H1 (cell line): Measurements from ENCODE around the gene NFIA. TPM values are rescaled to one million over a fixed set of nuclear protein-coding genes. Genes with fewer than 3 reads are reported as not detected.
"Not testable (repeated sequence)": the region's sequence is repeated elsewhere in the genome, so short reads cannot be mapped to it uniquely, and the experiment has no call there.

Experiments used
- CTCF ChIA-PET: fragments of 300-600 bp; sonication (Branson Sonifier 250); formaldehyde crosslinking; loops from one replicate; lab custom pipeline; 2021; ENCODE audit not compliant: partially characterized antibody; lab: Charles Lee
- POLR2A ChIA-PET: fragments of 300-600 bp; sonication (Branson Sonifier 250); formaldehyde crosslinking; loops from one replicate; lab custom pipeline; 2021; ENCODE audit warnings: inconsistent platforms; ENCODE audit not compliant: partially characterized antibody; lab: Charles Lee
- DNase-seq, 2 experiments: peaks; one replicate each; pipeline versions ENCODE4 v3.0.0 to v3.0.0-alpha.2; 2010 to 2022; ENCODE audit warnings: low spot score in 2 of 2, low read depth in 1 of 2, mixed read lengths in 1 of 2
- FAIRE-seq: peaks from 2 replicates; lab custom pipeline; 2011; peaks lifted over from hg19 to GRCh38; lab: Jason Lieb, UNC
- H2AFZ ChIP-seq: 2 replicates; pipeline ENCODE4 v1.8.1; 2012; ENCODE audit warnings: low read length, inconsistent platforms
- H2AK5ac ChIP-seq: 2 replicates; pipeline ENCODE4 v1.6.1; 2013; ENCODE audit warnings: low read depth, low read length
- H2BK120ac ChIP-seq: replicated peaks from 2 replicates; pipeline ENCODE3; 2013; ENCODE audit warnings: low read depth, low read length, inconsistent platforms
- H2BK12ac ChIP-seq: 2 replicates; pipeline ENCODE4 v1.6.1; 2013; ENCODE audit warnings: low read depth, low read length
- H2BK15ac ChIP-seq: 2 replicates; pipeline ENCODE4 v1.6.1; 2013; ENCODE audit warnings: low read length
- H2BK20ac ChIP-seq: 2 replicates; pipeline ENCODE4 v1.6.1; 2013; ENCODE audit warnings: low read length
- H2BK5ac ChIP-seq: 2 replicates; pipeline ENCODE4 v1.6.1; 2013; ENCODE audit warnings: low read depth, low read length
- H3K14ac ChIP-seq: 2 replicates; pipeline ENCODE4 v1.6.1; 2013; ENCODE audit warnings: inconsistent platforms; ENCODE audit not compliant: insufficient read length
- H3K18ac ChIP-seq: 2 replicates; pipeline ENCODE4 v1.6.1; 2013; ENCODE audit warnings: low read length; ENCODE audit errors: extremely low read depth
- H3K23ac ChIP-seq: 2 replicates; pipeline ENCODE4 v1.6.1; 2013; ENCODE audit warnings: inconsistent platforms; ENCODE audit not compliant: insufficient read length
- H3K23me2 ChIP-seq: 2 replicates; pipeline ENCODE4 v1.6.1; 2013; ENCODE audit warnings: low read depth, low read length
- H3K27ac ChIP-seq: 2 replicates; pipeline ENCODE4 v1.6.1; 2011; ENCODE audit warnings: low read depth, low read length, inconsistent platforms
- H3K27me3 ChIP-seq, 4 experiments: replicated peaks in 1 of 4; 1 replicate in 1 of 4; 2 replicates in 3 of 4; pipeline versions ENCODE4 v1.6.1 to v1.8.1; 2011 to 2013; ENCODE audit warnings: low read length in 3 of 4, mild to moderate bottlenecking in 3 of 4, inconsistent platforms in 2 of 4, mixed read lengths in 2 of 4, moderate library complexity in 1 of 4; ENCODE audit not compliant: control insufficient read depth in 3 of 4, insufficient read depth in 3 of 4; ENCODE audit errors: extremely low read depth in 1 of 4
- H3K36me3 ChIP-seq, 4 experiments: 2 replicates each; pipeline versions ENCODE4 v1.6.1 to v1.8.1; 2011 to 2013; ENCODE audit warnings: mild to moderate bottlenecking in 4 of 4, low read length in 3 of 4, moderate library complexity in 2 of 4, control low read depth in 1 of 4, inconsistent platforms in 1 of 4; ENCODE audit not compliant: insufficient read depth in 4 of 4, control insufficient read depth in 2 of 4
- H3K4ac ChIP-seq: replicated peaks from 2 replicates; pipeline ENCODE3; 2013; ENCODE audit warnings: low read length, low read depth, mixed read lengths, inconsistent platforms; ENCODE audit not compliant: insufficient read length
- H3K4me1 ChIP-seq, 4 experiments: replicated peaks in 1 of 4; 1 replicate in 1 of 4; 2 replicates in 3 of 4; pipeline versions ENCODE4 v1.6.1 to v1.8.1; 2011 to 2013; ENCODE audit warnings: low read length in 3 of 4, inconsistent platforms in 2 of 4, mixed read lengths in 1 of 4; ENCODE audit not compliant: insufficient read depth in 4 of 4, control insufficient read depth in 3 of 4
- H3K4me2 ChIP-seq, 2 experiments: 2 replicates each; pipeline versions ENCODE4 v1.6.1 to v1.8.1; 2011 to 2013; ENCODE audit warnings: low read depth in 2 of 2, low read length in 2 of 2, control low read depth in 1 of 2, inconsistent platforms in 1 of 2, mild to moderate bottlenecking in 1 of 2; ENCODE audit not compliant: insufficient read depth in 1 of 2
- H3K4me3 ChIP-seq, 4 experiments: fragments of 200-600, 300-600 bp in 1 of 4; sonication (generic), shearing (Covaris generic), sonication (Bioruptor Twin) in 1 of 4; 2 replicates each; pipeline versions ENCODE4 v1.5.1 to v1.8.1; 2011 to 2016; ENCODE audit warnings: low read length in 4 of 4, low read depth in 3 of 4, control low read depth in 2 of 4, inconsistent platforms in 2 of 4, mild to moderate bottlenecking in 2 of 4, mixed read lengths in 1 of 4, moderate library complexity in 1 of 4; ENCODE audit not compliant: insufficient read depth in 2 of 4; ENCODE audit errors: extremely low read depth in 1 of 4
- H3K56ac ChIP-seq: replicated peaks from 2 replicates; pipeline ENCODE3; 2013; ENCODE audit warnings: low read depth, mild to moderate bottlenecking, mixed read lengths, low read length, inconsistent platforms; ENCODE audit not compliant: insufficient read length
- H3K79me1 ChIP-seq: 2 replicates; pipeline ENCODE4 v1.6.1; 2013; ENCODE audit warnings: low read depth, low read length, control low read depth
- H3K79me2 ChIP-seq, 2 experiments: 2 replicates each; pipeline versions ENCODE4 v1.6.1 to v1.8.1; 2012 to 2013; ENCODE audit warnings: low read length in 2 of 2, mild to moderate bottlenecking in 2 of 2, inconsistent platforms in 1 of 2; ENCODE audit not compliant: insufficient read depth in 2 of 2, control insufficient read depth in 1 of 2
- H3K9ac ChIP-seq, 4 experiments: replicated peaks in 1 of 4; 1 replicate in 1 of 4; 2 replicates in 3 of 4; pipeline versions ENCODE4 v1.6.1 to v1.8.1; 2011 to 2013; ENCODE audit warnings: low read depth in 3 of 4, low read length in 3 of 4, control low read depth in 2 of 4, mild to moderate bottlenecking in 2 of 4, moderate library complexity in 2 of 4, inconsistent platforms in 1 of 4; ENCODE audit errors: extremely low read depth in 1 of 4
- H3K9me3 ChIP-seq, 2 experiments: 2 replicates each; pipeline versions ENCODE4 v1.6.1 to v1.8.1; 2012 to 2013; ENCODE audit warnings: mild to moderate bottlenecking in 2 of 2, moderate library complexity in 2 of 2, control low read depth in 1 of 2, inconsistent platforms in 1 of 2, low read depth in 1 of 2, low read length in 1 of 2, mixed read lengths in 1 of 2; ENCODE audit not compliant: insufficient read depth in 2 of 2
- H4K20me1 ChIP-seq, 2 experiments: replicated peaks in 1 of 2; 2 replicates each; pipeline versions ENCODE3 to v1.8.1; 2011 to 2013; ENCODE audit warnings: inconsistent platforms in 2 of 2, low read length in 2 of 2, mild to moderate bottlenecking in 1 of 2; ENCODE audit not compliant: insufficient read depth in 2 of 2, control insufficient read depth in 1 of 2
- H4K5ac ChIP-seq: 2 replicates; pipeline ENCODE4 v1.6.1; 2013; ENCODE audit warnings: low read length, low read depth, mixed read lengths, inconsistent platforms; ENCODE audit not compliant: insufficient read length
- H4K8ac ChIP-seq: 2 replicates; pipeline ENCODE4 v1.8.0; 2013; ENCODE audit warnings: mild to moderate bottlenecking, moderate library complexity, low read length, inconsistent platforms; ENCODE audit not compliant: insufficient read depth; ENCODE audit errors: extremely low read depth
- H4K91ac ChIP-seq: replicated peaks from 2 replicates; pipeline ENCODE3; 2013; ENCODE audit warnings: low read length, mixed read lengths, inconsistent platforms; ENCODE audit not compliant: insufficient read length
- BCL11A ChIP-seq, 2 experiments: IDR thresholded peaks; one replicate each; pipeline ENCODE4 v1.6.1; 2011; ENCODE audit warnings: low read depth in 2 of 2, low read length in 2 of 2, mild to moderate bottlenecking in 2 of 2
- NANOG ChIP-seq: IDR thresholded peaks from 2 replicates; pipeline ENCODE4 v1.6.1; 2011; ENCODE audit warnings: low read length, low read depth, mild to moderate bottlenecking, inconsistent platforms; ENCODE audit not compliant: insufficient read depth, poor library complexity, severe bottlenecking
- POLR2AphosphoS5 ChIP-seq: IDR thresholded peaks from 2 replicates; pipeline ENCODE4 v1.6.1; 2011; ENCODE audit warnings: low read depth, low read length
- RAD21 ChIP-seq, 2 experiments: IDR thresholded peaks in 1 of 2; conservative IDR thresholded peaks in 1 of 2; 2 replicates each; pipeline ENCODE4 v1.6.1; 2011; ENCODE audit warnings: low read depth in 2 of 2, low read length in 2 of 2, improper control_type of control experiment in 1 of 2, inconsistent platforms in 1 of 2, mild to moderate bottlenecking in 1 of 2, moderate library complexity in 1 of 2
- SAP30 ChIP-seq: fragments of 300-600 bp; sonication (generic); IDR thresholded peaks from 2 replicates; pipeline ENCODE4 v1.7.1; 2012; ENCODE audit warnings: low read length, moderate library complexity, mild to moderate bottlenecking, inconsistent platforms; ENCODE audit not compliant: insufficient read depth, insufficient replicate concordance
- WGBS, 2 experiments: shearing (Covaris generic) in 1 of 2; methylation state at CpG; one replicate each; pipeline versions ENCODE4 v1.1.6 to v1.1.7; 2013 to 2015; ENCODE audit warnings: low lambda C conversion rate in 2 of 2, mixed read lengths in 2 of 2, inconsistent platforms in 1 of 2, low coverage in 1 of 2, missing lambda C conversion rate in 1 of 2; ENCODE audit not compliant: insufficient replicate concordance in 2 of 2, insufficient coverage in 1 of 2, insufficient read length in 1 of 2; ENCODE audit errors: extremely low coverage in 1 of 2, missing lambda C conversion rate in 1 of 2; 5-methylcytosine and 5-hydroxymethylcytosine counted together
- polyA plus RNA-seq, 7 experiments: library from polyadenylated mRNA; depleted of rRNA in 3 of 7; stranded (reverse) in 5 of 7; unstranded in 2 of 7; fragments of >200 nt in 5 of 7; fragments of 200-250 nt in 2 of 7; gene quantifications; 1 replicate in 5 of 7; 2 replicates in 1 of 7; 4 replicates in 1 of 7; pipeline versions ENCODE4 v1.2.1 to v1.2.3, GENCODE V29; 2011 to 2013; ENCODE audit warnings: missing spikeins in 2 of 7, mixed read lengths in 2 of 7
- total RNA-seq: library from RNA; stranded (reverse); fragmentation: NEBNext Ultra II Directional; extraction: Animal tissue kit (Norgen Biotek cat#: 25700); gene quantifications from 2 replicates; pipeline ENCODE4 v1.2.1, GENCODE V29; 2021

NFIA gene
- total and polyA plus RNA-seq, 2 of the 8 experiments (the other 6 are each of a cell fraction or from before 2014, with no cell fraction given): 1.8 to 2.3 TPM

DNA sequence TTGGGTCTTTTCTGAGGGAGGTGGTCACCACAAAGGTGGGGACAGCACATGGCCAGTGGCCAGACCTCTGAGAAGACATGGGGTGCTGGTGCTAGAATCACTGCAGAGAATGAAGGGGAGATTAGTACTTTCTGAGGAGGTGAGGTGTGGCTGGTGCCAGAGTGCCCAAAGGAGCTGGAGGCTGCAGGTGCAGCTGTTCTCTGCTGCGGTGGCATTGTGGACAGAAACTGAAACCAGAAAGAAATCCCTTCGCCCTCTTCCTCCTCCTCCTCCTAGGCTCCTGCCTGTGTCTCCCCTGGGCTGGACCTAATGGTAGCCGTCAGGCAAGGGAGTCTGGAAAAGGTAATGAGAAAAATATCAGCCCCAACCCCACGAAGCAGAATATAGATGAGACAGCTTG is 380.9 kb downstream of the NFIA start (continued):
- TF ChIP-seq NANOG: no peak
- no peak for TF ChIP-seq BCL11A (IDR thresholded peaks at IDR 0.05; ENCODE audit: low read depth in 2 of 2, low read length in 2 of 2)
- TF ChIP-seq SAP30: no peak
- TF ChIP-seq POLR2AphosphoS5: no peak
- TF ChIP-seq RAD21 (IDR thresholded peaks at IDR 0.05 in 1 of 2, conservative IDR thresholded peaks at IDR 0.05 in 1 of 2; ENCODE audit: low read depth in 2 of 2, low read length in 2 of 2): no peak
- TF ChIP-seq, all 59 proteins: peak for 0

DNA sequence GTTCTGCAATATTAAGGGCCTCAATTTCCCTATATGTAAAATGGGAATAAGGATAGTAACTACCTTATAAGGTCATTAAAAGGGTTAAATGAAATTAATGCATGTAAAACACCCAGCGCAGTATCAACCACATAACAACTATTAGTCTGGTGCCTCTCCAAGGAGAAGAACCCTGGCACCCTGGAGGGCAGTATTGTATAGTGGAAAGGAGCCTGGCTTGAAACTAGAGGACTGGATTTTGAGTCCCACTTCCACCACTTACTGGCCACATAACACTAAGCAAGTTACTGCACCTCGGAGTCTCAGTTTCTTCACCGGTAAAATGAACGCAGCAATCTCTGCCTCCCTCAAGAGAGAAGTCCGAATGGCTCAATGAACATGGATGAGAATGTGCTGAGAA is 385.5 kb downstream of the NFIA start:
- WGBS, 2 experiments: 95% methylated on average over 5 of the region's 5 CpGs; no CpG with 5 or more reads in 1 of the 2 experiments
- POLR2A ChIA-PET: interaction anchor here (0.6 kb wide), 1 partner anchor 76 kb away, joined by 3 read pairs; no protein-coding TSS in a partner anchor
- not testable (repeated sequence) for H2AFZ ChIP-seq

More for the DNA sequence above, 385.5 kb downstream of the NFIA start:
- H3K79me2 ChIP-seq, H2BK5ac ChIP-seq, H3K79me1 ChIP-seq, H3K4me2 ChIP-seq, DNase-seq, H3K27me3 ChIP-seq, H4K91ac ChIP-seq, CTCF ChIA-PET, FAIRE-seq, H3K27ac ChIP-seq, H3K4me1 ChIP-seq, H2BK15ac ChIP-seq, H2BK20ac ChIP-seq, H3K36me3 ChIP-seq, H4K5ac ChIP-seq, H3K9ac ChIP-seq, H4K8ac ChIP-seq, H2BK120ac ChIP-seq, H2BK12ac ChIP-seq, H3K4me3 ChIP-seq, H3K23ac ChIP-seq, H3K18ac ChIP-seq, H3K4ac ChIP-seq, H2AK5ac ChIP-seq, H3K9me3 ChIP-seq, H3K56ac ChIP-seq, H3K14ac ChIP-seq, H3K23me2 ChIP-seq, H4K20me1 ChIP-seq: not testable (repeated sequence)
